Effector memory CD8-positive, alpha-beta T cell (primary cell): ENCODE results near the gene CFAP65.

Experiments
- ATAC-seq: fragments of 150-1000 bp; cut with Tn5 transposase; replicated peaks from 2 replicates; pipeline ENCODE4 v1.10.0; 2021; ENCODE audit warnings: mild to moderate bottlenecking, moderate library complexity
- DNase-seq, 3 experiments: peaks; one replicate each; pipeline ENCODE4 v3.0.0; 2021
- H3K27ac Mint-ChIP-seq, 2 donors: one replicate each; pipeline ENCODE4 v1.8.0; 2022; ENCODE audit warnings: mild to moderate bottlenecking in 2 of 2, mixed read lengths in 2 of 2, moderate library complexity in 2 of 2
- H3K27me3 Mint-ChIP-seq, 2 donors: one replicate each; pipeline ENCODE4 v1.8.0; 2022; ENCODE audit warnings: mixed read lengths in 2 of 2
- H3K36me3 Mint-ChIP-seq: one replicate; pipeline ENCODE4 v1.8.0; 2022; ENCODE audit warnings: mild to moderate bottlenecking, moderate library complexity, mixed read lengths; ENCODE audit not compliant: insufficient read depth
- H3K4me1 Mint-ChIP-seq, 2 donors: one replicate each; pipeline ENCODE4 v1.8.0; 2022; ENCODE audit warnings: low read depth in 2 of 2, mixed read lengths in 2 of 2
- H3K4me3 Mint-ChIP-seq, 2 donors: one replicate each; pipeline ENCODE4 v1.8.0; 2022; ENCODE audit warnings: mild to moderate bottlenecking in 2 of 2, mixed read lengths in 2 of 2, moderate library complexity in 2 of 2
- H3K9me3 Mint-ChIP-seq, 2 donors: one replicate each; pipeline ENCODE4 v1.8.0; 2022; ENCODE audit warnings: mixed read lengths in 2 of 2

CFAP65 gene

GRCh38 chr2:219056896-219057708 is 15.8 kb upstream of the CFAP65 start:
- peaks cover 9 to 15% of the 10 kb centered on the region in 2 donors for H3K4me1 Mint-ChIP-seq
- no peaks in the 10 kb centered on the region for H3K36me3 Mint-ChIP-seq
- ATAC-seq (no peak), DNase-seq (no peak)
- no peaks in the 10 kb centered on the region for H3K9me3 Mint-ChIP-seq
- H3K27ac Mint-ChIP-seq: no peak overlapping the region
- H3K27me3 Mint-ChIP-seq: peaks cover 71 to 95% of the 10 kb centered on the region in 2 donors
- no peak overlapping the region for H3K4me3 Mint-ChIP-seq

- Mint-ChIP-seq H3K4me3 (no peak overlapping the region), H3K4me1 (peaks cover 9 to 14% of the 10 kb centered on the region in 2 donors), H3K27ac (no peak overlapping the region), H3K27me3 (peaks cover 68 to 95% of the 10 kb centered on the region in 2 donors), H3K9me3 (no peaks in the 10 kb centered on the region), H3K36me3 (no peaks in the 10 kb centered on the region)
- DNase-seq: no peak
- no peak for ATAC-seq
These were observed 15.0 kb upstream of the CFAP65 start for GRCh38 chr2:219056176-219056895.

- Mint-ChIP-seq H3K27ac (no peak overlapping the region), H3K9me3 (no peaks in the 10 kb centered on the region), H3K36me3 (peaks cover 2% of the 10 kb centered on the region), H3K27me3 (peaks cover 75 to 99% of the 10 kb centered on the region in 2 donors), H3K4me1 (peaks cover 8 to 12% of the 10 kb centered on the region in 2 donors), H3K4me3 (no peak overlapping the region)
- DNase-seq (no peak), ATAC-seq (no peak)
These were observed 13.9 kb upstream of the CFAP65 start for GRCh38 chr2:219054956-219055903.

GRCh38 chr2:219049282-219049681 is 8.0 kb upstream of the CFAP65 start:
- Mint-ChIP-seq H3K36me3 (peaks cover 2% of the 10 kb centered on the region), H3K27ac (no peak overlapping the region), H3K27me3 (peaks cover 75 to 99% of the 10 kb centered on the region in 2 donors), H3K4me3 (no peak overlapping the region), H3K4me1 (no peaks in the 10 kb centered on the region), H3K9me3 (no peaks in the 10 kb centered on the region)
- ATAC-seq (no peak), DNase-seq (no peak)

- no peak for DNase-seq
These were observed 4.7 kb upstream of the CFAP65 start for GRCh38 chr2:219045937-219046550.

GRCh38 chr2:219042750-219043149 is 1.4 kb upstream of the CFAP65 start:
- no peak for DNase-seq
- H3K36me3 Mint-ChIP-seq: no peaks in the 10 kb centered on the region
- no peak overlapping the region for H3K4me3 Mint-ChIP-seq
- H3K4me1 Mint-ChIP-seq: peaks cover 6 to 8% of the 10 kb centered on the region in 2 donors
- H3K9me3 Mint-ChIP-seq: no peaks in the 10 kb centered on the region
- H3K27me3 Mint-ChIP-seq: peaks cover 85 to 99% of the 10 kb centered on the region in 2 donors
- no peak for ATAC-seq
- H3K27ac Mint-ChIP-seq: no peak overlapping the region

More at GRCh38 chr2:219045937-219046550, 4.7 kb upstream of the CFAP65 start:
- ATAC-seq: no peak
- Mint-ChIP-seq H3K36me3 (peaks cover under 1% of the 10 kb centered on the region), H3K27me3 (peaks cover 86 to 99% of the 10 kb centered on the region in 2 donors), H3K9me3 (no peaks in the 10 kb centered on the region), H3K27ac (no peak overlapping the region), H3K4me3 (no peak overlapping the region), H3K4me1 (peaks cover 5% of the 10 kb centered on the region in 2 donors)

- DNase-seq: no peak
- no peak for ATAC-seq
- Mint-ChIP-seq H3K4me1 (peaks cover 6 to 8% of the 10 kb centered on the region in 2 donors), H3K27me3 (peaks cover 85 to 99% of the 10 kb centered on the region in 2 donors), H3K9me3 (no peaks in the 10 kb centered on the region), H3K27ac (no peak overlapping the region), H3K36me3 (peaks cover 1% of the 10 kb centered on the region), H3K4me3 (no peak overlapping the region)
These were observed 841 bp upstream of the CFAP65 start for GRCh38 chr2:219042157-219042556.

- H3K4me3 Mint-ChIP-seq: no peak overlapping the region
- DNase-seq (no peak), ATAC-seq (no peak)
- H3K4me1 Mint-ChIP-seq: peaks cover 6 to 8% of the 10 kb centered on the region in 2 donors
- H3K36me3 Mint-ChIP-seq: peaks cover 3% of the 10 kb centered on the region
- no peak overlapping the region for H3K27ac Mint-ChIP-seq
- H3K9me3 Mint-ChIP-seq: no peaks in the 10 kb centered on the region
- peaks cover 86 to 90% of the 10 kb centered on the region in 2 donors for H3K27me3 Mint-ChIP-seq
These were observed 2.7 kb downstream of the CFAP65 start for GRCh38 chr2:219038600-219038999.

- DNase-seq (no peak), ATAC-seq (no peak)
- no peaks in the 10 kb centered on the region for H3K9me3 Mint-ChIP-seq
- H3K4me1 Mint-ChIP-seq: peaks cover 6 to 8% of the 10 kb centered on the region in 2 donors
- H3K36me3 Mint-ChIP-seq: peaks cover 3% of the 10 kb centered on the region
- peaks cover 84 to 86% of the 10 kb centered on the region in 2 donors for H3K27me3 Mint-ChIP-seq
- H3K27ac Mint-ChIP-seq: no peak overlapping the region
- H3K4me3 Mint-ChIP-seq: no peak overlapping the region
These were observed 3.4 kb downstream of the CFAP65 start for GRCh38 chr2:219037783-219038499.

- H3K27ac Mint-ChIP-seq: no peak overlapping the region
- DNase-seq (no peak), ATAC-seq (no peak)
- H3K27me3 Mint-ChIP-seq: peaks cover 81 to 84% of the 10 kb centered on the region in 2 donors
- no peaks in the 10 kb centered on the region for H3K9me3 Mint-ChIP-seq
- peaks cover 3% of the 10 kb centered on the region for H3K36me3 Mint-ChIP-seq
- H3K4me1 Mint-ChIP-seq: peaks cover 0 to 1% of the 10 kb centered on the region in 2 donors
- no peak overlapping the region for H3K4me3 Mint-ChIP-seq
These were observed 5.4 kb downstream of the CFAP65 start for GRCh38 chr2:219035942-219036341.

- Mint-ChIP-seq H3K4me3 (no peak overlapping the region), H3K27me3 (peaks cover 79 to 84% of the 10 kb centered on the region in 2 donors)
These were observed 6.5 kb downstream of the CFAP65 start for GRCh38 chr2:219034823-219035222.

GRCh38 chr2:219032051-219032745 is 9.1 kb downstream of the CFAP65 start:
- Mint-ChIP-seq H3K27me3 (peaks cover 68 to 84% of the 10 kb centered on the region in 2 donors), H3K9me3 (no peaks in the 10 kb centered on the region), H3K4me3 (no peak overlapping the region), H3K4me1 (peaks cover 0 to 3% of the 10 kb centered on the region in 2 donors), H3K27ac (no peak overlapping the region), H3K36me3 (peaks cover 2% of the 10 kb centered on the region)
- DNase-seq (no peak), ATAC-seq (no peak)

More at GRCh38 chr2:219034823-219035222, 6.5 kb downstream of the CFAP65 start:
- Mint-ChIP-seq H3K4me1 (peaks cover 0 to 2% of the 10 kb centered on the region in 2 donors), H3K27ac (no peak overlapping the region), H3K36me3 (peaks cover 3% of the 10 kb centered on the region), H3K9me3 (no peaks in the 10 kb centered on the region)
- ATAC-seq (no peak), DNase-seq (no peak)
